ENCODE data around the gene LRMDA.
"Not testable (repeated sequence)": the region's sequence is repeated elsewhere in the genome, so short reads cannot be mapped to it uniquely, and the experiment has no call there.

GRCh38 chr10:75766752-75767151, 335.3 kb downstream of the LRMDA start:
- TF ChIP-seq EZH2 (IDR thresholded peaks at IDR 0.05); SIN3A (IDR thresholded peaks at IDR 0.05; ENCODE audit: low read depth); POLR2AphosphoS5 (IDR thresholded peaks at IDR 0.05; ENCODE audit: low read depth, low read length); CTCF (IDR thresholded peaks at IDR 0.05 in 2 of 3, conservative IDR thresholded peaks at IDR 0.05 in 1 of 3; ENCODE audit: borderline replicate concordance in 1 of 3, insufficient read depth in 1 of 3, low read depth in 2 of 3, low read length in 2 of 3); POLR2A (IDR thresholded peaks at IDR 0.05; ENCODE audit: borderline replicate concordance, extremely low read depth, insufficient read depth, insufficient read length): not testable (repeated sequence)

Measured in HCT116 (cell line).